Fibroblast of skin of left biceps (primary cell): ENCODE results near the gene CACNA2D1.
A peak's percentile ranks its signal among the peaks of the same experiment; 100 is the strongest.
"Not testable (repeated sequence)": the region's sequence is repeated elsewhere in the genome, so short reads cannot be mapped to it uniquely, and the experiment has no call there.

Experiments
- DNase-seq, 2 experiments: peaks; one replicate each; pipeline ENCODE4 v3.0.0-alpha.2; 2013; ENCODE audit warnings: low read depth in 2 of 2

The CACNA2D1 gene

DNA sequence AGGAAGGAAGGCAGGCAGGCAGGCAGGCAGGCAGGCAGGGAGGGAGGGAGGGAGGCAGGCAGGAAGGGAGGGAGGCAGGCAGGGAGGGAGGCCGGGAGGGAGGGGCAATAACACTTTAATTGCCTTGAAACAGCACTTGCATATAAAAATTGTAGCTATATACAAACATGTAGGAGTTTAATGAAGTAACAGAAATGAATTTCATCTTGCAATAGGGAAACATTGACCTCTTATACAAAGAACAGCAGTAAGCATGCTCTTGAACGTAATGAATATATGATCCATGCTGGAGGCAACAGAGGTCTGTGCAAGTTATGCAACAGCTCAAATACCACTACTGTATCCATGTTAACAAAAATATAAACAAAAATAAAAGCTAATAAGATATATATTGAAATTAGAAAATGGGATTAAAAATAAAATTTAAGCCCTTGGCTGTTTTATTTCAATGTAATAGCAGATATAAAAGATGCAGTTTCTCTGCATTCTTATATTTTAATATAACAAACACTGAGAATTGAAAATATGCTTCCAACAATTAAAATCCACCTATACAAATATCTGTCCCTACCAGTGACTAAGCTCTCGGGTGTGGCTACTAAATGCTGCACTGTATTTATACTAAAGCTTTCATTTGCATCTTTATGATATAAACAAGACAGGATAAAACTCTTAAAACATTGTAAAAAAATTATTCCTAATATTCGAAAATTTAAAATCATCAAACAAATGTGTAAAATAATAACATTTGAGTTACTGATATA is 50.3 kb downstream of the CACNA2D1 start:
- DNase-seq: no peak

DNA sequence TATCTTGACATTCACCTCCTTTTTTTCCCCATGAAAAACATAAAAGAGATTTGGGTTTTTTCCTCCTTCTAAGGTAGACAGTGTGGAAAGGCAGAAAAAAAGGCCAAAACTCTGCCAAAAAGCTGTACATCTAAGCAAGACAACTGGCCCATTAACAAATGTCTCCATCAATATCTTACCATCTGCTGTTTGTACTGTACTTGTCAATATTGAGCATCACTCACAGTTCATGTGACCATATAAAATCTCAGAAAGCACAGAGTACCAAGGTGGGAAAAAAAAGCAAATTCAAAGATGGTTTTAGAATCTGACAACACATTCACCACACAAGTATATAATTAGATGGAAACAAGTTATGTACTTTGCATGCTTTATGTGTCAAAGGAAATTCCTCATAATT is 52.6 kb downstream of the CACNA2D1 start:
- DNase-seq: no peak

DNA sequence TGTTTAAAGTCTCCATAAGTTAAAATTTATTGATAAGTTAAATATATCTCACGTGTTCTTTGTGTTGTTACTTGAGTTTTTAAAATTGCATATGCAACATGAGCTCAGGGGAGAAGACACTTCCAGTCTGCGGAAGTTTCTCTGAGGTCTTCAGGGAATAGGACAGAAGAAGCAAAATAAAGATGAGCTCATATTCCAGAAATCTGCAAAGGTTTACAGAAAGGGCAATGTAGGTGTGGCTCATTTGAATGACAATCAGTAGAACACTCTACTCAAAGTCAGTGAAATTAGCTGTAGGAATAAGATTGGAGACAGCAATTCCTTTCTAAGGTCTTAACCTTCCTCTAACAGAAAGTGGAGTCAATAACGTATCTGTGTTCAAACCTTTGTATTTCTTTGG is 53.7 kb downstream of the CACNA2D1 start:
- DNase-seq: no peak

DNA sequence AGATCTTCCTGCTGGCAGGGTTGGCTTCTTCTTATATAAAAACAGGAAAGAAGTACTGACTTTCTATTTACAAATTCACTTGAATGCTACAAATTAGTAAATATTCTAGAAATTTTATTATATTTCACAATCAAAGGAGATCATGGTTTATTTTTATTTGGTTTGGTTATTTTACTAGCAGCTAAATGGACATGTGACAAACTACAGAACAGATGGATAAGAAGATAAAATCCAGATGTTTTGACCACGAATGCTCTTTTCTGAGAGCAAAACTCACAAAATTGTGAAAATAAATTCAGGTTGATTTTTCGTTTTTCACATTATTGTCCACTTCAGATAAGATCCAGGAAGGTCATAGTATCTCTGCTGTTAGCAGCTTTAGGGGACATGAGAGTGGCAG is 55.4 kb downstream of the CACNA2D1 start:
- no peak for DNase-seq

DNA sequence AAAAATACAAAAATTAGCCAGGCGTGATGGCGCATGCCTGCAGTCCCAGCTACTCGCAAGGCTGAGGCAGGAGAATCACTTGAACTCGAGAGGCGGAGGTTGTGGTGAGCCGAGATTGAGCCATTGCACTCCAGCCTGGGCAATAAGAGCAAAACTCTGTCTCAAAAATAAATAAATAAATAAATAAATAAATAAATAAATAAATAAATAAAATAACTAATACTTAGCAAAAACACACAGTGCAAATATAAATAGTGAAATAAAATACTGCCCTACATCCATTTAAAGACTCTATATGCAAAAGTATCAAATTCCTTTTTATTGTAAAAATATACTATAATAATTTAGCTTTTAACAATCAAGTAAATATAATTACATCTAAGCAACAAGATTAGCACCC is 57.0 kb downstream of the CACNA2D1 start:
- not testable (repeated sequence) for DNase-seq

DNA sequence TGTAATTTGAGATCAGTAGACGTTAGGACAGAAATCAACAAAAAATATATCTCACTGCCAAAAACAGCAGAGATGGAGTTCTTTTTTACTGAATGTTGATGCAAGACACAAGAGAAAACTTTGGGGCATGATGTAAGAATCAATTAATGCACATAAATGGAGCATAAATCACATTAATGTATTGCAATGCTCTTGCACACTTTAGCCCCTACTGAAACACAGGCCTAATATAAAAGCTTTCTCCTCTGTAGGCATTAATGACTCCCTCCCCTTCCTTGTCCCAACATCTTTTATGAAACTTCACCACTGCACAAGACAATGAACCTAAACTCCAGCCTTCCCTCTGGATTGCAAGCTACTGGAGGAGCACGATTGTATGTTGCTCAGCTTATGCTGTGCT is 58.8 kb downstream of the CACNA2D1 start:
- DNase-seq: no peak

DNA sequence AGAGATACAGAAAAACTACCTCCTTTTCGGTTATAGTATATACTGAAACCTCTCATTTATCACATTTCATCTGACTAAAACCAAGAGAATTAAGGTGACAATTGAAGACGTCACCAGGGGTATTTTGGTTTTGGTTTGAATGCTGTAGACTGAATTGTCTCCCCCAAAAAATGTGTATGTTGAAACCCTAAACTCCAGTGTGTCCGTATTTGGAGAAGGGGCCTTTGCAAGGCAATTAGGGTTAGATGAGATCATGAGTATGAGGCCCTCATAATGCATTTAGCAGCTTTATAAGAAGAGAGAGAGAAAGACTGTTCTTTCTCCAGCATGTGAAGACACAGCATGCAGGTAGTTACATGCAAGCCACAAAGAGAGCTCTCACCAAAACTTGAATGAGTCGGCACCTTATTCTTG is 59.5 kb downstream of the CACNA2D1 start:
- DNase-seq: no peak

DNA sequence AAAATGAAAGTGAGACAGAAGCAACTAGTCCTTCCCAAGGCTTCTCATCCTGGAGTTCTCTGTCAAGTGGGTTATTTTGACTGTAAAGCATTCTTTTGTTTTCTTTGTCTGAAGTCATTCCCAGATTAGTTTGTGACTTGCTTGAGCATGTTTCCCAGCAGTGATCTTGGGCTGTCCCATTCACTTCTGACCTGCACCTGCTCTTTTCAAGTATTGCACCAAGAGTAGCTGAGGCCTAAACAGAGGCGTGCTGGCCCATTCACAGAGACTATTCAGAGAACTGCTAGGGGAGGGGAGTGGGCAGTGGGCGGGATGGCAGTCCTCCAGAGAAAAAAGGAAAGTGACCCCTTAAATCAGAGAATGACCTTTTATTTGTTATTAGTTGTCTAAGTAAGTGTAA is 61.3 kb downstream of the CACNA2D1 start:
- no peak for DNase-seq

DNA sequence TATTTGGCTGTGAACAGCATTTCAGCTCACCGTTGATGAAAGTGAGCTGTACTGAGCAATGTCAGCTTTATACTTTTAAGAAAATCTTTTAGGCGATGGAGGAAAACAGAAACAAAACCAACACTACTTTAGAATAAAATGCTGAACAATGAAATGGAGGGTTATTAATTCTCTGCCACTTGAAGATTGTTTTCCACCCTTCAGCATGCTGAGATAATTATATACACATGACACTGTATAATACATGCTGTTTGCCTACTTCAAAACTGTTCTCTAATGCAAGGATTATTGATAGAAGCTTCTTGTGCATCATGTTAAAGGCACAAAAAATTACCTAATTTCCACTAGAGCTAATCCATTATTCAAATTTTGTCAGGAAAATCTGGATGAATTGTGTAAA is 66.8 kb downstream of the CACNA2D1 start:
- DNase-seq: no peak

DNA sequence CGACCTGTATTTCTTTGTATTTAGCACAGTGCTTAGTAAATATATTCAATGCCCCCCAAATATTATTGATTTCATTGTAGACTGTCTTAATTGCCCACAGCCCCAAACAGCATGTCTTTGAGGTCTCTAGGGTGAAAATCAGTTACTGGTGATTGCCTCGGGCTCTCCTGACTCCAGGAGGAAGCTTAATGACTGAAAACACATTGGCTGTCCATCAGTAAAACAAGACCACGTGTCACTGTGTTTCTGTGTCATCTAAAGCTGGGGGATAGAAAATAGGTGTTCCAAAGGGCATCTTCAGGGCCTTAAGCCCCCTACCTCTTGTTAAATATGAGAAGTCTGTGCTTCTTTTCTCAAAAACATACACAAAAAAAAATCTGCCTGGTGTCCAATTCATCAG is 67.9 kb downstream of the CACNA2D1 start:
- DNase-seq: no peak

DNA sequence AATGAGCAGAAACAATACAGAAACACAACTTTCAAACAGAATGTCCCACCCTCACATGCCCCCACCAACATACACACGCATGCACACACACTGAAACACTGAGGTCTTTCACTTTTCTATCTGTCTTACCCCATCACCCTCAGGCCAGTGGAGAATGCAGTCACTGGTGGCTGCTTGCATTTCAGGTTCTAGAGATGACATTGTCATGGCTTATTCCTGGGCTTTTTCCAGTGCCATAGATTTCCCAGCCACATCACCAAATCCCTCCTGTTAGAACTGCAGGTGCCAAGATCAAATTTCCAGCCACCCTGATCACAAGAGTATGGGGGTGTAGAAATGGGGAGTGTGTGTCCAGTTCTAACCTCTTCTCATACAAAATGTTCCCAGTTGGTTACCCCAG is 68.4 kb downstream of the CACNA2D1 start:
- DNase-seq: no peak

DNA sequence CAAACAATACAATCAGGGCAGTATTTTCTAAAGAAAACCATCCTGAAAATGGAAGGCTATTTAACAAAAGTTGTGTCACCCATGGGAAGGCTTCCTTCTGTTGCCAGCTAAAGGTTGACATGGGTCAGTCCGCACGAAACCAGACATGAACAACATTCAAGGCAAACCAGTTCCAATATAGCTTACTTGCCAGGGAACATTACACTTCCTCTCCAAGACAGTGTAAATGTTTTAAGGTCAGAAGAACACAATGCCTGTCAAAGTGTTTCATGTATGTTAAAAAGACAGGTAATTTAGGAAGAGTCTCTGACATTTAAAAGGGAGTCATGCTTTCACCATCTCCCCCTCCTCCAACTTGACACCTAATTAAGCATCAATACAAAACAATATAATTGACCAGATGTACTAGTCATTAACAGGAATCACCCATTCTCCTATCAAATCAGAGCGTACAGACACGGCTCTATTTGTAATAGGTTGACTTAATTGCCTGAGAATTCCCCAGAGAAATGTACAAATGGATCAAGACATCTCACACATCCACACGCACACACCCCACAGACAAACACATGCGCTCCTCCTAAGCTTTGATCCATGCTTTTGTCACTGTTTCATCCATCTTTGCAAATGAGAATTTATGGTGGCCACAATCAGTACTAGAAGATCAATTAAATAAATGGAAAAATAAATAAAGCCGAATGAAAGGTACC is 69.5 kb downstream of the CACNA2D1 start:
- no peak for DNase-seq

DNA sequence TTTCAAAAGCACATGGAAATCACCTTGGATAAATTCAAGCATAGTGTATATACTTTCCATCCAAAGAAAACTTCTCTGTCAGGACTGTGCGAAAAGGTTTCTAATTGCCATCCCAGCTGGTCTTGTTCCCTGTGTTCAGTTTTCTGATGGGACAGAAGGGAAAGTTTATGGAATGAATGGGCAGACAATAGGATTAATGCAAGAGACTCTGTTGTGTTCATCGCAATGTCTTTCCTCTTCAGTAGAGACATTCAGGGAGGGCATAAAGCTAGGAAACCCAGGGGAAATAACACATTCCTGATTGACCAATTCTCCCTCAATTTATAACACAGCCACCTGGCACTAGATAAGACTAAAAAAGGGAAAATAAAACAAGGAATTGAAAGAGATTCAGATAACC is 78.9 kb downstream of the CACNA2D1 start:
- DNase-seq: no peak

DNA sequence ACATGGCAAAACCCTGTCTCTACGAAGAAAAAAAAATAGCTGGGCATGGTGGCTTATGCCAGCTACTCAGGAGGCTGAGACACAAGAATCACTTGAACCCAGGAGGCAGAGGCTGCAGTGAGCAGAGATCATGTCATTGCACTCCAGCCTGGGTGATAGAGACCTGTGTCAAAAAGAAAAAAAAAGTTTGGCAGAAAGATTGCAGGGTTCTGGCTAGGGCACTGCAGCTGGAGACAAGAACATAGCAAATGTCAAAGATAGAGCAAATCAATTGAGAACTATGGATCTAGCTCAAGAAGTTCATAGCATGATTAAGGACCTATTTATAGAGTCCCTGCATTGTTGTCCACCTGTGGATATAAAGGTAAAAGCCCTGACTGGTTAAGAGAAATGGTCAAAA is 79.5 kb downstream of the CACNA2D1 start:
- no peak for DNase-seq

DNA sequence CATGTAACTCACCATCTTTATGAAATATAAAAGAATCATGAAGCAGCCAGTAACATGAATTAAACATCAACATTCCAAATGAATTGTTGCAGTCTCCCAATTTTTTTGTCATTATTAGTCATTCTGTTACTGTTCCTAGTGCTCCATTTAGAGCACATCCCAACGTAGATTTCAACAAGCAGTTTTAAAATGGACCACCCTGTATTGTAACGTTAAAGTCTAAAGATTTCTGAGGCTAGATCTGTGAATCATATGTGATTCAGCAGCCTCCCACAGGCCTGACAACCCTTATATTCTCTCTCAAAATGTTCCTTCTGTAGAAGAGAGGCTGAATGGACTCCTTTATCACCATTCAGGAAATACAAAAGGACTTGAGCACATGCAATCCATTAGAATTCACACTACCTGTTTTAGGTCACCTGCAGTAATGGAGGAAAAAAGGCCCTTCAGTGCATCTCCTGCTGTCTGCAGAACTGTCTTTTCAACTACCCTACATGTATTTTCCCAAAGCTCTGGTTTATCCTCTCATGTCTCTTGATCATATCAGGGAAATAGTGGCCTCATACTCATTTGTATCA is 81.4 kb downstream of the CACNA2D1 start:
- peak; percentile 45 to 50 for DNase-seq

DNA sequence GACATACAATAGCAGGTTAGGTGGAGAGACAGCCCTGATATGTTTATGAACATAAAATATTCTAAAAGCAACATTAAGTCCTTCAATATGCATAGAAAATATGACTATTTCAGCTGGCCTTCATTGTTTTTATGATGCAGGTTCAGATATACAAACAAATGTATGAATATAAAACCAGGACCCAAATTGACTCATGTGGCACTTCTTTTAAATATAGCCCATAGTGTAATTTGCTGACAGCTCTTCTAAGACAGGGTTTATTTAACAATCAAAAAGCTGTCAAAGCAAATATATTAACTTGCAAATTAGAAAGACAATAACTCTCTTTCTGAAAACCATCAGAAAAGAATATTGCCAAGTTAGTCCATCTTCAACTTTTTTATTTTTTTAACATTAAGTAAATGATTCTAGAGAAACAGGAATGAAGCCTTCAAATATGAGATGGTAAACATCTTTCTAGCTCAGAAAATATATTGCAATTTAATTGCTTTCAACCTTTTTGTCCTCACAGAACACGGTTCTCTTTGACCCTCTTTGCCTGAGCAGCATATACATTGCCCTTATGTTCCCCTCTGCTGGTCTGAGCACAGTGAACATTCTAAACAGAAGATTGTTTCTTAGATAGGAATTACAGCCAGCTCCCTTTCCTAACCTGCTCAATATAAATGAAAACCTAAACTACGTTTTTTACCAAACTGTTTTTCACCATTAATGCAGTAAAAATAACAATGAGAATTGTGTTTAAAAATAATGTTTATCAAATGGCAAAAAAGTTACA is 82.8 kb downstream of the CACNA2D1 start:
- no peak for DNase-seq

DNA sequence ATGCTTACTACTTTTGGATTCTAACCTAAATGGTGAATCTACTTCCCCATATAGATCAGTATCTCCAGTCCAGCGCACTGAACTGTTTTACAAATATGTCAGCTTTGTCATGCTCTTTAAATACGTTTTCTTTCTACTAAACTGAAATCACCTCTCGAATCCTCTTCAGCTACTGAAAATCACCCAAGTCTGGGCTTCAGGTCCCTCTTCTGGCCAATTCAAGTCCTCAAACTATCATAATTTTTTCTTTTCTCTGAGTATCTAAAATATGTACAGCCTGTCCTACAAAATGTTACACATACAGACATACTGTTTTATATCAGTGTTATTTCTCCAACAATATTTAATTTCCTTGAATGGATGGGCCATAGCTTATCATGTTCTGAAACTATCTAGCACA is 84.2 kb downstream of the CACNA2D1 start:
- DNase-seq: no peak

DNA sequence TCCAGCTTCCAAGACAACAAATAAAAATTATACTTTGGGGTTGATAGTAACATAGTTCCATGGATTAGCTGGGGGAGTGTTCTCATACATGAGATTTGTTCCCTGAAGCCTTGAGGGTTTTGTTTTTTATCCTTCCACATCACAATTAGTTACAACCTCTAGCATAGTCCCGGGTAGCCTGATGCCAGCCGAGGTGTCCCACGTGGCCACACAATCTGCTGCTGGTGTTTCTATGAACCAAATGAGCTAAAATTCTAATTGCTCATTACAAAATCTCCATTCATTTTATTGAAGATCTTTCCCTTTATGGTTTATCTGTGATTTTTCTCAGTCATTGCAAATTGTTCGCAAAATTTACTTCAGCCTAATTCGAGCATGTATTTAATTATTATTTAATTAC is 84.7 kb downstream of the CACNA2D1 start:
- no peak for DNase-seq

DNA sequence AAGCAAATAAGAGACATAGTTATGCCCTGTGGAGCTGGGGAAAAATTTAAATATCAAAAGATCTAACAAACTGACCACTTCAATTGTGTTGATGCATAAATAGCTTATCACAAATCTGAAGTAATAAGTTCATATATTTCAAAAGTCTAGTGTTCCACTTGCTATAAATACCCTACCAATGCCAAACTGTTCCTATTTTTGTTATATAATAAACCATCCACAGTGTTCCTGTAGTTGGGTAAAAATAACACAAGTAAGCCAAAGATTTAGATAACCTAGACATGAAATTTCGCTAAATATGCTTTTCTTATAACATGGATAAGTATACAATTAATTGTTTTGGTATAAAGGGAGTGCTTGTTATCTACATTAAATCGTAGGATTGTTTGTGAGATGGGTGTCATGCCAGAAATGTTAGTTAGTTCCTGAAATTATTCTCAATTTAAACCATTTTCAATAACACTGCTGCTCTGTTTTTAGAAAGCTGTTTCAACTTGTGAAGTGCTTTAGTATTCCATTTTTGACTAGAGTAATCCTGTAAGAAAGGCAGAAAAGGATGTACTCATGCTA is 85.5 kb downstream of the CACNA2D1 start:
- DNase-seq: no peak

DNA sequence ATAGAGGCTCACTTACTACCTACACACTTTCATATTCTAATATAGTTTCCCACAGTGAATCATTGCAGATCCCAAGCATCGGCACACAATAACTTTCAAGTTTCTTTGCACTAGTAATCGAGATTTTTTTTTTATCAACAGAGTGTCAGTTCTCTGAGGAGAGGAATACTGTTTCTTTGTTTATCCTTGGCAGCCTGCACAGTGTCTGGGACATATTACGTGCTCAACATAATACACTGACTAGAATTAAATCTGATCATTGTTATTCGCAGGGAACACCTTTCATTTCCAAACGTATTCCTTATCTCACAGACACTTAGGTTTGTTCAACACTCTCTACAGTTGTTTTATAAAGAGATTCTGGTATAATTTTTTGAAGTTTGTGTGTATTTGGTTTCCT is 95.3 kb downstream of the CACNA2D1 start:
- no peak for DNase-seq

DNA sequence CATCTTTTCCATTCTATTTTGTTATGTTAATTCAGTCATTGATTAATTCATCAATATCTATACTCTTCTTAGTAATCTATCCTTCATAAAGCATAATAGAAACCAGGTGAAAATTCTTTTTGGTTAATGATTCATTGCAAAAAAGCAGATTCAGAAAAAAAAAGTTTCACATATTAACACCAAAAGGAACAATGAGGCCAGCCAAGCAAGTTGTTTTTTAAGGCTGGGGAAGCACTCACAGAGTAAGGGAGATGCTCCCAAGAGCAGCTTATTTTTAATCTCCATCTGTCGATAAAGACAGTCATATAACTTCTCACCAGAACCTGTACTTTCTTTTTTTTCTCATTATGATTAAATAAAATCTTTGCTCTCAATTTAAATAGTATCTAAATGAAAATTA is 95.8 kb downstream of the CACNA2D1 start:
- no peak for DNase-seq

DNA sequence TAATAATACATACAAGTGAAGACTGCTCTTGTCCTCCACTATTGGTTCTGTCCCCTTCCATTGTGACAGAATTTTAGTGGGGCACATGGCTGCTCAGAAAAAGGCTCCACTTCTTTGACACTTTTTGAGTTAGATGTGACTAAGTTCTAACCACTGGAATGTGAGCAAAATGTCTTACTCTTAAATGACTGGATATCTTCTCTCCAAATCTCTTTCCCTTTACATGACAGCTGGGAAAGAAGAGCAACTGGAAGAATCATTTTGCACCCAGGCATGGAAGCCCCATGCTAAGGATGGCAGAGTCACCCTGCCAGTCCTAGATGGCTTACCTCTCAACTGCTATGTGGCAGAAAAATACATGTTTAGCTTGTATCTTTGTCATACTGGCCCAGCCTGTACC is 97.7 kb downstream of the CACNA2D1 start:
- DNase-seq: no peak
